ENCODE data around the gene RPL39.
"Not testable (repeated sequence)": the region's sequence is repeated elsewhere in the genome, so short reads cannot be mapped to it uniquely, and the experiment has no call there.

DNA sequence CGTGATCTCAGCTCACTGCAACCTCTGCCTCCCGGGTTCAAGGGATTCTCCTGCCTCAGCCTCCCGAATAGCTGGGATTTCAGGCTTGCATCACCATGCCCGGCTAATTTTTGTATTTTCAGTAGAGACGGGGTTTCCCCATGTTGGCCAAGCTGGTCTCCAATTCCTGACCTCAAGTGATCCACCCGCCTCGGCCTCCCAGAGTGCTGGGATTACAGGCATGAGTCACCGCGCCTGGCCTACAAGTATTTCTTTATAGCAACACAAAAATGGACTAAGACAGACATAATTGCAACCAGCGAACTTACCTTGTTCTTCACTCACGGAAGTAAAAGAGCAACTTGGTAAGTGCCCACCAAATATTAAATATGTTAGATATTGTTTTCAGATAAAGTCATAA, 23.0 kb downstream of the RPL39 start:
- not testable (repeated sequence) for TF ChIP-seq CTCF (IDR thresholded peaks at IDR 0.05 in 2 of 3, conservative IDR thresholded peaks at IDR 0.05 in 1 of 3; ENCODE audit: control insufficient read depth in 2 of 3, extremely low read depth in 1 of 3, insufficient read depth in 1 of 3, low read depth in 3 of 3, low read length in 3 of 3); NKRF (conservative IDR thresholded peaks at IDR 0.05); TAF1 (IDR thresholded peaks at IDR 0.05; ENCODE audit: borderline replicate concordance, low read depth, low read length); IKZF1 (conservative IDR thresholded peaks at IDR 0.05); SMARCA5 (IDR thresholded peaks at IDR 0.05); EP300 (IDR thresholded peaks at IDR 0.05; ENCODE audit: borderline replicate concordance in 1 of 2, control insufficient read depth in 1 of 2, low read depth in 2 of 2, low read length in 2 of 2); LARP7 (IDR thresholded peaks at IDR 0.05); NRF1 (conservative IDR thresholded peaks at IDR 0.05; ENCODE audit: low read depth, low read length); RCOR1 (conservative IDR thresholded peaks at IDR 0.05; ENCODE audit: low read depth, low read length); MLLT1 (IDR thresholded peaks at IDR 0.05); MYC (IDR thresholded peaks at IDR 0.05; ENCODE audit: insufficient read depth, insufficient read length, insufficient replicate concordance, low read length, severe bottlenecking); HCFC1 (IDR thresholded peaks at IDR 0.05; ENCODE audit: low read length); BHLHE40 (IDR thresholded peaks at IDR 0.05; ENCODE audit: borderline replicate concordance in 1 of 2, low read depth in 2 of 2, low read length in 1 of 2)
- TF ChIP-seq, protein P1, sequence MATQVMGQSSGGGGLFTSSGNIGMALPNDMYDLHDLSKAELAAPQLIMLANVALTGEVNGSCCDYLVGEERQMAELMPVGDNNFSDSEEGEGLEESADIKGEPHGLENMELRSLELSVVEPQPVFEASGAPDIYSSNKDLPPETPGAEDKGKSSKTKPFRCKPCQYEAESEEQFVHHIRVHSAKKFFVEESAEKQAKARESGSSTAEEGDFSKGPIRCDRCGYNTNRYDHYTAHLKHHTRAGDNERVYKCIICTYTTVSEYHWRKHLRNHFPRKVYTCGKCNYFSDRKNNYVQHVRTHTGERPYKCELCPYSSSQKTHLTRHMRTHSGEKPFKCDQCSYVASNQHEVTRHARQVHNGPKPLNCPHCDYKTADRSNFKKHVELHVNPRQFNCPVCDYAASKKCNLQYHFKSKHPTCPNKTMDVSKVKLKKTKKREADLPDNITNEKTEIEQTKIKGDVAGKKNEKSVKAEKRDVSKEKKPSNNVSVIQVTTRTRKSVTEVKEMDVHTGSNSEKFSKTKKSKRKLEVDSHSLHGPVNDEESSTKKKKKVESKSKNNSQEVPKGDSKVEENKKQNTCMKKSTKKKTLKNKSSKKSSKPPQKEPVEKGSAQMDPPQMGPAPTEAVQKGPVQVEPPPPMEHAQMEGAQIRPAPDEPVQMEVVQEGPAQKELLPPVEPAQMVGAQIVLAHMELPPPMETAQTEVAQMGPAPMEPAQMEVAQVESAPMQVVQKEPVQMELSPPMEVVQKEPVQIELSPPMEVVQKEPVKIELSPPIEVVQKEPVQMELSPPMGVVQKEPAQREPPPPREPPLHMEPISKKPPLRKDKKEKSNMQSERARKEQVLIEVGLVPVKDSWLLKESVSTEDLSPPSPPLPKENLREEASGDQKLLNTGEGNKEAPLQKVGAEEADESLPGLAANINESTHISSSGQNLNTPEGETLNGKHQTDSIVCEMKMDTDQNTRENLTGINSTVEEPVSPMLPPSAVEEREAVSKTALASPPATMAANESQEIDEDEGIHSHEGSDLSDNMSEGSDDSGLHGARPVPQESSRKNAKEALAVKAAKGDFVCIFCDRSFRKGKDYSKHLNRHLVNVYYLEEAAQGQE (IDR thresholded peaks at IDR 0.05; ENCODE audit: low read depth, low read length) = not testable (repeated sequence)
